Stimulated activated CD8-positive, alpha-beta memory T cell treated with anti-CD3 and anti-CD28 coated beads, Interleukin-15, amount 100 ng/mL, for 48 hours (primary cell): ENCODE results near the gene CNTFR.

ENCODE experiments used
- DNase-seq, 2 donors: peaks; one replicate each; pipeline ENCODE4 v3.0.0-alpha.2; 2020; ENCODE audit warnings: low read depth in 2 of 2

The CNTFR gene

GRCh38 chr9:34507556-34507955, 82.0 kb downstream of the CNTFR start:
- no peak for DNase-seq

GRCh38 chr9:34506623-34507022, 82.9 kb downstream of the CNTFR start:
- no peak for DNase-seq

- DNase-seq: no peak
Measured at GRCh38 chr9:34505370-34506120, 84.0 kb downstream of the CNTFR start.

- DNase-seq: no peak
Measured at GRCh38 chr9:34503406-34503805, 86.1 kb downstream of the CNTFR start.

GRCh38 chr9:34502891-34503290, 86.6 kb downstream of the CNTFR start:
- DNase-seq: no peak

- no peak for DNase-seq
Measured at GRCh38 chr9:34502471-34502870, 87.1 kb downstream of the CNTFR start.

- no peak for DNase-seq
Measured at GRCh38 chr9:34501889-34502425, 87.6 kb downstream of the CNTFR start.
